ENCODE results near the gene CCDC134.

Gene CCDC134

GRCh38 chr22:41822317-41823057, 22.0 kb downstream of the CCDC134 start (continued):
- TF ChIP-seq SALL2 (tag by site-specific recombination; IDR thresholded peaks at IDR 0.05; ENCODE audit: borderline replicate concordance) = no peak
- peak; percentile 34; the same call in 1 of the 2 replicates for TF ChIP-seq ZNF366 (tag by site-specific recombination; conservative IDR thresholded peaks at IDR 0.05)
- TF ChIP-seq MZF1 (tag by site-specific recombination; IDR thresholded peaks at IDR 0.05; ENCODE audit: borderline replicate concordance) = peak; percentile 60; the same call in 1 of the 2 replicates
- no peak for TF ChIP-seq ZFHX2 (tag by site-specific recombination; conservative IDR thresholded peaks at IDR 0.05)
- TF ChIP-seq ZBTB6 (tag by site-specific recombination; IDR thresholded peaks at IDR 0.05) = no peak
- TF ChIP-seq ZNF580 (tag by site-specific recombination; IDR thresholded peaks at IDR 0.05) = no peak
- TF ChIP-seq ZNF768 (tag by site-specific recombination; IDR thresholded peaks at IDR 0.05) = peak; percentile 91; the same call in 1 of the 2 replicates
- no peak for TF ChIP-seq ZFP3 (tag by site-specific recombination; IDR thresholded peaks at IDR 0.05; ENCODE audit: low read depth)
- peak; percentile 87 for TF ChIP-seq ZNF654 (tag by site-specific recombination; IDR thresholded peaks at IDR 0.05; ENCODE audit: low read depth)
- TF ChIP-seq SP7 (tag by site-specific recombination; IDR thresholded peaks at IDR 0.05) = no peak
- TF ChIP-seq ZSCAN16 (tag by site-specific recombination; IDR thresholded peaks at IDR 0.05) = no peak
- no peak for TF ChIP-seq ZNF341 (tag by site-specific recombination; IDR thresholded peaks at IDR 0.05; ENCODE audit: low read depth)
- peak; percentile 55; the same call in 1 of the 2 replicates for TF ChIP-seq CTCF (tag by site-specific recombination; IDR thresholded peaks at IDR 0.05)
- TF ChIP-seq ZNF777 (tag by site-specific recombination; IDR thresholded peaks at IDR 0.05; ENCODE audit: borderline replicate concordance) = no peak
- TF ChIP-seq ZNF624 (tag by site-specific recombination; IDR thresholded peaks at IDR 0.05) = no peak
- TF ChIP-seq PRDM1 (tag by site-specific recombination; IDR thresholded peaks at IDR 0.05) = no peak

- TF ChIP-seq ZNF433 (tag by site-specific recombination; IDR thresholded peaks at IDR 0.05; ENCODE audit: low read depth) (no peak), ZNF23 (tag by site-specific recombination; IDR thresholded peaks at IDR 0.05; ENCODE audit: borderline replicate concordance) (no peak), ZNF843 (tag by site-specific recombination; IDR thresholded peaks at IDR 0.05) (no peak), ZNF707 (tag by site-specific recombination; IDR thresholded peaks at IDR 0.05) (no peak), ZNF211 (tag by site-specific recombination; IDR thresholded peaks at IDR 0.05; ENCODE audit: low read depth) (no peak), ZNF776 (tag by site-specific recombination; IDR thresholded peaks at IDR 0.05; ENCODE audit: borderline replicate concordance) (no peak), ZNF223 (tag by site-specific recombination; IDR thresholded peaks at IDR 0.05) (no peak), ZFHX2 (tag by site-specific recombination; conservative IDR thresholded peaks at IDR 0.05) (no peak)
- no peaks in the 10 kb centered on the region for H3K4me1 ChIP-seq (ENCODE audit: control insufficient read depth, insufficient read depth, low read length)
- no peaks in the 10 kb centered on the region for H3K9me3 ChIP-seq (ENCODE audit: control insufficient read depth, insufficient read depth, low read depth, low read length)
- H3K36me3 ChIP-seq (ENCODE audit: control insufficient read depth in 2 of 2, insufficient read depth in 1 of 2, low read length in 2 of 2) = peaks cover 0 to 58% of the 10 kb centered on the region in 2 experiments; a peak in 1 of 3 replicates
- no peak overlapping the region for H3K27ac ChIP-seq (ENCODE audit: extremely low read depth, low read depth, low read length)
- H3K4me3 ChIP-seq (ENCODE audit: low read depth, low read length) = no peak overlapping the region
- CTCF ChIA-PET = interaction anchor here (1.3 kb wide), 1 partner anchor 77 kb away, joined by 5 read pairs; no protein-coding TSS in a partner anchor
- POLR2A ChIA-PET = no interaction called here
Measured at GRCh38 chr22:41823797-41824196, 23.3 kb downstream of the CCDC134 start.

Data from HEK293 (cell line).